ENCODE measurements around the gene PYCARD. TPM values are rescaled to one million over a fixed set of nuclear protein-coding genes. Genes with fewer than 3 reads are reported as not detected.

Gene PYCARD
- polyA plus RNA-seq, 1 donor (not counting 4 experiments of a cell fraction or from before 2014, with no cell fraction given) = 58.1 TPM

DNA sequence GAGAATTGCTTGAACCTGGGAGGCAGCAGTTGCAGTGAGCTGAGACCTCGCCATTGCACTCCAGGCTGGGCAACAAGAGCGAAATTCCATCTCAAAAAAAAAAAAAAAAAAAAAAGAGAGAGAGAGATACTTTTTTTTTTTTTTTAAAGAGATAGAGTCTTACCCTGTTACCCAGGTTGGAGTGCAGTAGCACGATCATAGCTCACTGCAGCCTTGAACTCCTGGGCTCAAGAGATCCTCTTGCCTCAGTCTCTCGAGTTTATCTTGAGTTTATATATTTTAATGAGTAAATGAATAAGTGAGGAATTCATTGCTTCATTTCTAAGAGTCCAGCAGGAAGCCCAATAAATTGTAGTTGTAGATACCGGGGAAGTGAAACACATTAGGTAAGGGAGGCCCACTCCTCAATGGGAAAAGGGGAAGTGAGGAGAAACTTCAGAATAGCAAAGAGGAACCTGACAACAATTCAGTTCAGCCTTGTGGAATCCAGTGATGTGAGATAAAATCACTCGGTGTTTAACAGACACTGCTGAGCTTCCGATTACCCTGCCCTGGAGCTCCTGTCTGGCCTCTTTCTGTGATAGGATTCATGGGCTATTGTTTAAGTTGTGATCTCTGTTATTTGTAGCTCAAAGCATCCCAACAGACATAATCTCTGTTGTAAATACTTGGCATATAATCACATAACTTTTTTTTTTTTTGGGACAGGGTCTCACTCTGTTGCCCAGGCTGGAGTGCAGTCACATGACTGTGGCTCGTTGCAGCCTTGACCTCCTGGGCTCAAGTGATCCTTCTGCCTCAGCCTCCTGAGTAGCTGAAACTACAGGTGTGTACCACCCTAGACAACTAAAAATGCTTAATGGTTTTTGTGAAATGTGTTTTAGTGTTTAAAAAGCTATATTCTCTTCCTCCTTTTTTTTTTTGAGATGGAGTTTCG is 41.4 kb upstream of the PYCARD start:
- H3K4me2 ChIP-seq (ENCODE audit: control insufficient read depth, extremely low read depth, insufficient read depth, low read depth, low read length) = no peak overlapping the region
- no peak for TF ChIP-seq EZH2 (IDR thresholded peaks at IDR 0.05; ENCODE audit: low read length)
- TF ChIP-seq, protein P1, sequence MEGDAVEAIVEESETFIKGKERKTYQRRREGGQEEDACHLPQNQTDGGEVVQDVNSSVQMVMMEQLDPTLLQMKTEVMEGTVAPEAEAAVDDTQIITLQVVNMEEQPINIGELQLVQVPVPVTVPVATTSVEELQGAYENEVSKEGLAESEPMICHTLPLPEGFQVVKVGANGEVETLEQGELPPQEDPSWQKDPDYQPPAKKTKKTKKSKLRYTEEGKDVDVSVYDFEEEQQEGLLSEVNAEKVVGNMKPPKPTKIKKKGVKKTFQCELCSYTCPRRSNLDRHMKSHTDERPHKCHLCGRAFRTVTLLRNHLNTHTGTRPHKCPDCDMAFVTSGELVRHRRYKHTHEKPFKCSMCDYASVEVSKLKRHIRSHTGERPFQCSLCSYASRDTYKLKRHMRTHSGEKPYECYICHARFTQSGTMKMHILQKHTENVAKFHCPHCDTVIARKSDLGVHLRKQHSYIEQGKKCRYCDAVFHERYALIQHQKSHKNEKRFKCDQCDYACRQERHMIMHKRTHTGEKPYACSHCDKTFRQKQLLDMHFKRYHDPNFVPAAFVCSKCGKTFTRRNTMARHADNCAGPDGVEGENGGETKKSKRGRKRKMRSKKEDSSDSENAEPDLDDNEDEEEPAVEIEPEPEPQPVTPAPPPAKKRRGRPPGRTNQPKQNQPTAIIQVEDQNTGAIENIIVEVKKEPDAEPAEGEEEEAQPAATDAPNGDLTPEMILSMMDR (optimal IDR thresholded peaks at IDR 0.05 in 1 of 3, IDR thresholded peaks at IDR 0.05 in 1 of 3, conservative IDR thresholded peaks at IDR 0.05 in 1 of 3; ENCODE audit: extremely low read depth in 1 of 3, insufficient read depth in 2 of 3, low read length in 3 of 3) = no peak
- H3K4me1 ChIP-seq (ENCODE audit: control insufficient read depth, extremely low read depth, insufficient read depth, low read length) = peaks cover 12% of the 10 kb centered on the region
- peaks cover 4% of the 10 kb centered on the region for H3K27me3 ChIP-seq (ENCODE audit: control insufficient read depth, extremely low read depth, insufficient read depth, low read length)
- no peaks in the 10 kb centered on the region for H3K36me3 ChIP-seq (ENCODE audit: control insufficient read depth in 2 of 2, extremely low read depth in 1 of 2, insufficient read depth in 2 of 2, low read length in 2 of 2)
- dilution Hi-C loops (cut with MboI; ENCODE audit: extremely low pct_ligation_motif_present, low sequenced_read_pairs) = no loop called here
- H3K79me2 ChIP-seq (ENCODE audit: control insufficient read depth, insufficient read depth, low read length) = no peaks in the 10 kb centered on the region
- H2AFZ ChIP-seq (ENCODE audit: control insufficient read depth, low read length) = no peak overlapping the region
- no peak overlapping the region for H3K4me3 ChIP-seq (ENCODE audit: control insufficient read depth in 2 of 3, extremely low read depth in 1 of 3, insufficient read depth in 2 of 3, low read depth in 1 of 3, low read length in 3 of 3)
- H4K20me1 ChIP-seq (ENCODE audit: control insufficient read depth, extremely low read depth, insufficient read depth, low read length) = no peaks in the 10 kb centered on the region
- no peak overlapping the region for H3K9ac ChIP-seq (ENCODE audit: control insufficient read depth, extremely low read depth, insufficient read depth, low read length)
- no peaks in the 10 kb centered on the region for H3K9me3 ChIP-seq (ENCODE audit: control insufficient read depth, low read depth, low read length)
- FAIRE-seq (no peak), DNase-seq (ENCODE audit: low read depth, low spot score) (no peak)
- no peaks in the 10 kb centered on the region for H3K9me1 ChIP-seq (ENCODE audit: control insufficient read depth, extremely low read depth, insufficient read depth, low read length)
- no peak overlapping the region for H3K27ac ChIP-seq (ENCODE audit: control insufficient read depth, insufficient read depth, low read length)

DNA sequence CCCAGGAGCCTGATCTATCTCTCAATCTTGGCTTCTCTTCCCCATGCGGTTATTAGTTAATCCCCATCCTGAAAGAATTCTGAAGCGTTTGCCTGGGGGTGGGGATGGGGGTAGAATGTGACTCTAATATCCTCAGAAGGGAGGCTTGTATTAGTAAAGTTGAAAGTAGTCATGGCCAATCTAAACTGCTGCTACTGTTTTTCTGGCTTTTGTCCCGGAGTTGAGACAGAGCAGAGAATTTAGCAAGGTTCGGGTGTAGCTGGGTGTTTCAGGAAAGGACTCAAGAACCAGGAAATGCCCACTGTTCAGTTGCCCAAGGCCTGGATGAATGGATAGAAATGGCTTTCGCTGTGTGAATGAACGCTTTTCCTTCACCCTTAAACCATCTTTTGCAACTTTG is 39.6 kb upstream of the PYCARD start:
- Histone ChIP-seq H3K4me1 (ENCODE audit: control insufficient read depth, extremely low read depth, insufficient read depth, low read length) (no peaks in the 10 kb centered on the region), H3K79me2 (ENCODE audit: control insufficient read depth, insufficient read depth, low read length) (no peaks in the 10 kb centered on the region), H3K36me3 (ENCODE audit: control insufficient read depth in 2 of 2, extremely low read depth in 1 of 2, insufficient read depth in 2 of 2, low read length in 2 of 2) (no peaks in the 10 kb centered on the region), H3K9ac (ENCODE audit: control insufficient read depth, extremely low read depth, insufficient read depth, low read length) (no peak overlapping the region), H2AFZ (ENCODE audit: control insufficient read depth, low read length) (peak overlapping the region; percentile 42), H3K27me3 (ENCODE audit: control insufficient read depth, extremely low read depth, insufficient read depth, low read length) (peaks cover 4% of the 10 kb centered on the region), H3K4me3 (ENCODE audit: control insufficient read depth in 2 of 3, extremely low read depth in 1 of 3, insufficient read depth in 2 of 3, low read depth in 1 of 3, low read length in 3 of 3) (no peak overlapping the region), H3K4me2 (ENCODE audit: control insufficient read depth, extremely low read depth, insufficient read depth, low read depth, low read length) (no peak overlapping the region), H3K27ac (ENCODE audit: control insufficient read depth, insufficient read depth, low read length) (no peak overlapping the region), H3K9me3 (ENCODE audit: control insufficient read depth, low read depth, low read length) (no peaks in the 10 kb centered on the region), H4K20me1 (ENCODE audit: control insufficient read depth, extremely low read depth, insufficient read depth, low read length) (no peaks in the 10 kb centered on the region), H3K9me1 (ENCODE audit: control insufficient read depth, extremely low read depth, insufficient read depth, low read length) (no peaks in the 10 kb centered on the region)
- DNase-seq (ENCODE audit: low read depth, low spot score) = no peak
- no peak for FAIRE-seq
- TF ChIP-seq, protein P1 (optimal IDR thresholded peaks at IDR 0.05 in 1 of 3, IDR thresholded peaks at IDR 0.05 in 1 of 3, conservative IDR thresholded peaks at IDR 0.05 in 1 of 3; ENCODE audit: extremely low read depth in 1 of 3, insufficient read depth in 2 of 3, low read length in 3 of 3) = no peak
- no peak for TF ChIP-seq EZH2 (IDR thresholded peaks at IDR 0.05; ENCODE audit: low read length)
- dilution Hi-C loops (cut with MboI; ENCODE audit: extremely low pct_ligation_motif_present, low sequenced_read_pairs) = no loop called here

All from keratinocyte (primary cell).